ENCODE data around the gene NAA20.
"Not testable (repeated sequence)": the region's sequence is repeated elsewhere in the genome, so short reads cannot be mapped to it uniquely, and the experiment has no call there.

The NAA20 gene

DNA sequence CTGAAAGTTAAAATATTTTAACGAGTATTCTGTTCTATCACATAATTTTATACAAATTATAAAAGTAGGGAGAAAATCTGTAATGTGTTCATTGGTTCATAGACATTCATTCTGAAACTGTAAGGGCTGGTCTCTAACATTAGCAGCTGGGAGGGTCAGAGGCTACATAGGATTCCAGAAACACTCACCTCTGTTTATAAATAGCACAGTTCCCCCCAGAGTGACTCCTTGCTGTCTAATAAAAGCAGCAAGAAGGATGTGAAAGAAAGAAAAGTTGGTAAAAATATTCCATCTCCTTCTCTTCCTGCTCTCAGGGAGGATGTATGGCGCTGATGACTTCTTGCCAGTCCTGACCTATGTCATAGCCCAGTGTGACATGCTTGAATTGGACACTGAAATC is 25.3 kb upstream of the NAA20 start:
- no peak for DNase-seq (ENCODE audit: low spot score)

- DNase-seq (ENCODE audit: low spot score), result no peak
These were observed 23.9 kb upstream of the NAA20 start for GRCh38 chr20:19992996-19993908.

GRCh38 chr20:19993958-19994669 is 23.0 kb upstream of the NAA20 start:
- DNase-seq (ENCODE audit: low spot score), result no peak

DNA sequence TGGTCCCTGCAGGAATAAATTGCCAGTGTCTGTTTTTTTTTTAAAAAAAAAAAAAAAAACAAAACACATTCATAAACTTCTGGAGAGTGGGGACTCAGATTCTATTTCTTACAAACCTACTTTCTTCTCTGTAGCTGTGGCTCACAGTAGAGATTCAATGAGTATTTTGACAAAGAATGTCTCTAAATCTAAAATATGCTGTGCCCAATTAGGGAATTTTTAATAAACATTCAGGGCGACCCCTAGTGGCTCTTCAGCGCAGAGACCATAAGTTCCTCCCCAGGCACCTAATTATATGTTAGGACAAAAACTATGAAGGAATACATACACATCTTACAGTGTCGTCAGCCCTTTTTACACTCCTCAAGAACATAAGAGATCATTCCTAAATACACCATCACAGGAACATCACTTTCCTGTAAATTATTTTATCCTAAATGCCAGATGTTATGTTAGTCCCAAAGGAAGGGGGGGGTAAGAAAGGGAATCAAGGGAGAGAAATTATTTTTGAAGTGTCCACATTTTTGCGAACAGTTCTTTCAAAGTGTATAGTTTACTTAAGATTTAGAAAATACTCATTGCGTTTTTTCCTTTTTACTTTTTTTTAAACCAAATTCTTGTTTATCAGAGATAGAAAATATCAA is 21.8 kb upstream of the NAA20 start:
- DNase-seq (ENCODE audit: low spot score), result peak; percentile 48

- no peak for DNase-seq (ENCODE audit: low spot score)
These were observed 20.9 kb upstream of the NAA20 start for GRCh38 chr20:19996222-19996621.

DNA sequence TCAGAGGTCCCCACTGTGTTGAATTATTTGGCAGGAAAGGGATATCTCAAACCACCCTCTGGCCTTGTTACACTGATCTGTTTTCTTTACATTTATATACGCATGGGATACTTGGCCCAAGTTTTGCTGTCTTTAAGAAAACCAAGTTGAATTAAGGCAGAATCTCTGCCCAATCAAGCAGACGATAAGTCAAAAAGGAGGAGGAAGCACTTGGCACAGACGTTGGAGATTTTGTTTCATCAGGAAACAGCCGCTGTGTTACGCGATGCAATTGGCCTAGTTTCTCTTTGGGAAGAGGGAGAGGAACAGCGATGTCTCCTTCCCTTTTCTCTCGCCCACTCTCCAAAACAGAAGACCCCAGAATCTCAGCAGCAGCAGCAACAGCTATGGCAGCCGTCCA is 20.2 kb upstream of the NAA20 start:
- DNase-seq (ENCODE audit: low spot score), result no peak

DNA sequence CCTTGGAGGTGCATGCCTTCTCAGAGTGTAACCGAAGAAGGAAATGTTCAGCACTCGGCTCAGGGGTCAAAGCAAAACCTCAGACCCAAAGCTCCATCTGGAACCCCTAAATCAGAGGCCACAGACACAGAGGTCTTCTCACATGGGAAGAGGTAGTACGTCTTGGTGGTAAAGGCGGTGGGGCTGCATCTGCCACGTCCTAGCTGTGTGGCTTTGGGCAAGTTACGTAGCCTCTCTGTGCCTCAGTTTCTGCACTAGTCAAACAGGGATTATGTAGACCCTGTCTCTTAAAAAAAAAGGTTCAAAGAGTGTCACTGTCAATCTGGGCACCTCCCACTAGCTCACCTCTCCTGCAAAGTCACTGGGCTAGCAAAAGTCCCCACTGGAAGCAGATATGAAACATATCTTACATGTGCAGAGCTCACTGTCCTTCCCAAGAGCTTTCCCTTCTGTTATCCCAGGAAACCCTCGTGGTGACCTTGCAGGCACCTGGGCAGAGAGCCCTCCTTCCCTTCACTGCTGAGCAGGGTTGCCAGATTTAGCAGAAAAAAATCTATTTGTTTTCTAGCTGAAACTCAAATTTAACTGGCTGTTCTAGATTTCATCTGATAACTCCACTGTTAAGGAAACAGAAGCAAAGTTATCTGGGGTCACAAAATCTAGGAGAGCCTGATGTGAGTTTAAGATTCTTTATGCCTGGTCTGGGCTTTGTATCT is 18.0 kb upstream of the NAA20 start:
- DNase-seq (ENCODE audit: low spot score), result no peak

GRCh38 chr20:20000211-20000968 is 16.8 kb upstream of the NAA20 start:
- DNase-seq (ENCODE audit: low spot score), result no peak

GRCh38 chr20:20002101-20002998 is 14.8 kb upstream of the NAA20 start:
- no peak for DNase-seq (ENCODE audit: low spot score)

- no peak for DNase-seq (ENCODE audit: low spot score)
These were observed 13.9 kb upstream of the NAA20 start for GRCh38 chr20:20003031-20003954.

GRCh38 chr20:20003955-20004322 is 13.2 kb upstream of the NAA20 start:
- not testable (repeated sequence) for DNase-seq (ENCODE audit: low spot score)

- no peak for DNase-seq (ENCODE audit: low spot score)
These were observed 11.8 kb upstream of the NAA20 start for GRCh38 chr20:20005342-20005741.

DNA sequence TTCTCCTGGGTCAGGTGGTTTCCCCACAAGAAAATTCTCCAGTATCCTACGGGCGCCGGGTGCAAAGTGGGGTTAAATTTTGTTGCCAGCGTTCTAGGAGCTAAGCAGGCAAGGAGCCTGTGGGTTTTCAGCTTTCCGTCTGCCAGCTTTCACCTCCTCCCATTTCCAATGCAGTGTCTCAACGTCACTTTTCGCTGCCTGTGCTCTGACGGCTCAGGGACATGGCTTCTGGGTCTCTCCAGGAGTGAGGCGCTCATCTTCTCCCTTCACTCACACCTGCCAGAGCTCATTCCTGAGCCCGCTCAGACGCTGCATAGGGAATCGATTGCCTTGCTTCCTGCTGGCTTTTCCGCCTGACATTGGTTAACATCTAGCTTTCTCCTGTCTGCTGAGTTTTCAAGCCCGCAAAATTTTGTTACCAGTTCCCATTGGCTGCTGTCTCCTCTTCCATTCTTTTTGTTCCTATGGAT is 7.3 kb upstream of the NAA20 start:
- DNase-seq (ENCODE audit: low spot score), result no peak

- DNase-seq (ENCODE audit: low spot score), result no peak
These were observed 6.3 kb upstream of the NAA20 start for GRCh38 chr20:20010639-20011500.

DNA sequence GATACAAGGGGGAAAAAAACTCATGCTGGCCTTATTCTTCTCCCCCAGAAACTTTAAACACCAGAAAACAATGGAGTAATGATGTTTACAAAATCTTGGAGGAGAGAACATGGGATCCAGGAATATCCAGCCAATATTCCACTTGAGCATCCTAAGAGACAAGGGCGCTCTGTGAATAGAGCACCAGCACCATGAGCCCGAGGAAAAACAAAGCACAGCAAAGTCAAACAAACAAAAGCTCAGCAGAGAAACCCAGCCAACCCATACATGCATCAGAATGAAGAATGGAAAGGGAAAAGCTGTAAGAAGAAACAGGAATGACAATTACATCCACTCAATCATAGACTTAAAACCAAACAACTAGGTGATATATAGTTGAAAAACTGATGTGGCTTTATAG is 4.6 kb upstream of the NAA20 start:
- DNase-seq (ENCODE audit: low spot score), result no peak

DNA sequence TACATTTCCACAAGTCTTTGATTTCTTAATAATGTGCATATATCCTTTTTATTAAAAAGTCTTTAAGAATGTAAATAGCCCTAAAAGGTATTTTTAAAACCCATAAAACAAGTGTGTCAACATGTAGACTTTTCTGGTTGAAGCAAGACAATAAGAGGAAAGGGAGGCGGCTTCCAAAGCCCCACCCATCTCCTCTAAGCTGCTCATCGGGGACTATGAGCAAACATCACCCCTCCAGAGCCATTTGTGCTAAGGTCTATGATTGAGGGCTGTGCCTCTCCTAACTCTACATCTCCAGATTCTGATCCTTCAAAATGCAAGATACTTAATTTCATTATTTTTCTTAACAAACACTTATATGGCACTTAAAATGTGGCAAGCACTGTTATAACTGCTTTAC is 2.5 kb upstream of the NAA20 start:
- DNase-seq (ENCODE audit: low spot score), result no peak

DNA sequence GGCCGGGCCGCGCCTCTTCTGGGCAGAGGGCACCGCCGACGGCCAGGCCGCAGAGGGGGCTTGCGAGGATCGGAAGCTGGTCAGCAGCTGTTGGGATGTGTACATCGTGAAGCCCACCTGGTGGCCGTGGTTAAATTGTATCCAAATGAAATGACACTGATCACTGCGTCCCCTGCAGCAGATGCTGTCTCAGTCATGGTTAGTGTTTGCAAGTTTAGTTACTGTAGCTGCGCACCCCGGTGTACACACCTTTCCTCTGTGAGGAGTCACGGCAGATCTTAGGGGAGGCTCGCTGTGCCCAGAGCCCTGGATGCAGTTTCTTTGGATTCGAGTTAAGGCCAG is 653 bp downstream of the NAA20 start:
- DNase-seq (ENCODE audit: low spot score), result peak; percentile 35

- DNase-seq (ENCODE audit: low spot score), result no peak
These were observed 1.2 kb downstream of the NAA20 start for GRCh38 chr20:20018366-20018765.
